HG02884 (cell line): Measurements from ENCODE around the gene HOXC9.

ENCODE experiments used
- ATAC-seq: cut with Tn5 transposase; IDR thresholded peaks from one replicate; pipeline ENCODE4 v1.9.1; 2021; ENCODE audit warnings: mild to moderate bottlenecking, moderate library complexity; ENCODE audit not compliant: unreplicated experiment

Gene HOXC9

DNA sequence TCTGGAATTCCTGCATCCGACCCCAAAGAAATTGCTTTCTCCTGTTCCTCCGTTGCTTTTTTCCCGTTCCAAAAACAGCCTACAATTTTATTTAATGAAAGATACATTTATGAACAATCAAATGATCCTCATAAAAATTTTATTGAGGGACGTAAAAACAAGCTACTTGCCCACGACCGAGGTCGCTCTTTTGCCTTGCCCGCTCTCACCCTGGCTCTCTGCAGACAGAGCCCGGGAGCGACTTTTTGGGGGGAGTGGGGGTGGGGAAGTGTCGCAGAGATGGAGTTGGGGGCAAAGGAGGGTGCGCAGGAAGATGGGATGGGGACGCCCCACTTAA is 1.1 kb upstream of the HOXC9 start:
- ATAC-seq: no peak

DNA sequence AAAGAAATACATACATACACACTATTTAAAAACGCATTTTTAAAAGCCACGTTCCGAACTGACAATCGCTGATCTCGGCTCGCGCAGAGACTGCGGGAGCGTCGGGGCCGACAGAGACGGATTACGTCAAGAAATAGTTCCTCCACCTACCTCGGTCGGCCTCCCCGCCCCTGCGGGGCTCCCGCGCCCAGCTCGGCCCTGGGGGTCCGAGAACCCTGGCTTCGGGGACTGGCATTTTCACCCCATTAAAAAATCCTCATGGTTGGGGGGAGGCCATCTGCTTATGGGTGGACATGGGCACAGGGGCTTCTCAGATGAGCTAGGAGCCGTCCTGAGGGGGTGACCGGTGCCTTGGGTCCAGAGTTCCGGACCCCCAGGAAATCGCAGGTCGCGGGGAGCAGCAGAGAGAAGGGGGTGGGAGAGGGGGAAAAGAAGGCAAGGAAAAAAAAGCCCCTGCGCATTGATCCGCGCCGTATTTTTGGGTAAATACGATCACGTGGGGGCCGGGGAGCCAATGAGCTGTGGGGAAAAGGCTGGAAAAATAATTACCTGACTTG is 324 bp upstream of the HOXC9 start:
- ATAC-seq: no peak

DNA sequence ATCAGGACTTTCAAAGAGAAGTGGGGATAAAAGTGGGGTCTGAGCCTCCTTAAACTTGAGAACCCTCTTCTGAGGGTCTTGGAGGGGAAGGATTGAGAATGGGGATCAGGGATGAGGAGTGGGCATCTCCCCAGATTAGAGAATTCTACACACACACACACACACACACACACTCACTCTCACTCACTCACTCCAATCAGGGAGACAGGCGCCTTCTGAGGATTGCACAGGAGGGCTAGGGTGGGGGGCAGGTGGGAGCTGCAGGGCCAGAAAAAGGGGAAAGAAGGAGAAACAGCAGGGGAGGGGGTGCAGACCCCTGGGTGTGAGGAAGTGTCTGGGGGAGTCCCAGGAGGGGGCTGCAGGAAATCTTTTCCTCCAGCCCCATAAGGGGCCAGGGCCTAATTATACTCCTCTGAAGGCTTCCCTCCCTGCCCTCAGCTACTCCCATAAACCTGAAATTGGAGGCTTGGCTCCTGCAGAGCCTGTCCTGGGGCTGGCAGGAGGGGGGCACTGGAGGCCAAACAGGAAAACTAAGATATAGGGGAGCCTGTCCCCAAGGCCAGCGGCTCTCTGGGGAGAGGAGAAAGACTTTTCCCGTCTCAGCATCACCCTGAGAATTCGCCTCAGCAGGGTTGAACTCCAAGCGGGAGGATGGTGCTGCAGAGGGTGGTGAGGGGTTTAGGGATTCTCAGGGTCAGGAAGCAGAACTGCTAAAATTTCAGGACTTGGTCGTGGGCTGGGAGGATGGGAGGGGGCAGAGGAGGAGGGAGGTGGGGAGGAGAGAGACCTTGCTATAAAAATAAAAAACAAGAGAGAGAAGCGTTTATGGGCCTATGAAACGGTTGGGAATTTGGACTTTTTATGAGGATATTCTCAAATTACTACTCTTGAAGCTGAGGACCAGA is 1.6 kb downstream of the HOXC9 start:
- no peak for ATAC-seq

DNA sequence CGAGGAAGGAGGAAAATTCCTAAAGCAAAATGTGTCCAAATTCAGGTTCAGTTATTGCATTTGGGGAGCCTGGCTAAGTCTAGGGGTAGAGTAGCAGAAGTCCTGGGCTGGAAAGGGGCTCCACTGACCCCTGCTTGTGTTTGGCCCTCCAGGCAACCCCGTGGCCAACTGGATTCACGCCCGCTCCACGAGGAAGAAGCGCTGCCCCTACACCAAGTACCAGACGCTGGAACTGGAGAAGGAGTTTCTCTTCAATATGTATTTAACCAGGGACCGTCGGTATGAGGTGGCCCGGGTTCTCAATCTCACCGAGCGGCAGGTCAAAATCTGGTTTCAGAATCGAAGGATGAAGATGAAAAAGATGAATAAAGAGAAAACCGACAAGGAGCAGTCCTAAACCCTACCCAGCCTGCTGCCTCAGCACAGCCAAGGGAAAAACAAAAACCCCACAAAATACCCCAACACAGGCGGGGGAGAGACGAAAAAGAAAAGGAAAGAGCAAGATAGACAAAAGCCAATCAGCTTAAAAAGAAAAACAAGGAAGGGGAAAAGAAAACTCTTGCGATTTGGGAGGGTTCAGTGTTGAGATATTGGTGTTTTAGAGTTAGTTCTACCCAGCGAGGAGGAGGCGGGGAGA is 2.4 kb downstream of the HOXC9 start:
- no peak for ATAC-seq

DNA sequence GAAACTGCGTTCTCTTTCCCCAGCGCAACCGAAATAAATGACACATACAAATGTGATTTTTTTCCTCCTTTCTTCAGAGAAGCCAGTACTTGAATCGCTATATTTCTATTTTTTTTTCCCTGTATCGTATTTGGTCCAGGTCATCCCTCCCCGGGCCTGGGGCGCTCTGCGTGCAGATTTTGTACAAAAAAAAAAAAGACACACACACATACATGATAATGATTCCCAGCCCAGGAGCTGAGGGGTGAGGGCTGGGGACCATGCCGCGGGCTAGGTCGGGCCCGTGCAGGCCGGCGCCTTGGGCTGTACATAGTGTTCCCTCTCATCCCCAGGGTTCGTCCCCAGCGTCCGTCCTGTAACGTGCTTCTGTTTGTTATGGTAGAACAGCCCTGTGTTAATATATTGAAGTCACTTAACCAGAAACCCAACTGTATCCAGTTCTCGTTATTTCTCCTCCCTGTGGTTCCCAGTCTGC is 3.0 kb downstream of the HOXC9 start:
- no peak for ATAC-seq

DNA sequence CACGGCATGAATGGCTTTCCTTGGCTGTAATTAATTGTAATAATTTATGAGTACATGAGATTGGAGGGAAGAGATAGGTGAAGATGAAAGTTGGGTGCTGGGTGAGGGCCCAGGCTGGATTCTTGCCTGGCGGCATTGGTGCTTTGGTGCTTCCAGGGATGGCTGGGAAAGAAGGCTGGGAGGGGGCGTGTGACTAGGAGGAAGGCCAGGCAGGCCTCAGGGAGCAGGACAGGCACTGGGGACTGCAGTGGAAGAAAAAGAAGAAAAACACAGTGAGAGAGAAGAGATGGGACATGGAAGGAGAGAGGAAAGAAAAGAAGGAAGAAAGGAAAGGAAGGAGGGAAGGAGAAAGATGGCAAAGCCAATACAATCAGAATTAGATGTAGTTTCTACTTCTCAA is 3.7 kb downstream of the HOXC9 start:
- ATAC-seq: no peak

DNA sequence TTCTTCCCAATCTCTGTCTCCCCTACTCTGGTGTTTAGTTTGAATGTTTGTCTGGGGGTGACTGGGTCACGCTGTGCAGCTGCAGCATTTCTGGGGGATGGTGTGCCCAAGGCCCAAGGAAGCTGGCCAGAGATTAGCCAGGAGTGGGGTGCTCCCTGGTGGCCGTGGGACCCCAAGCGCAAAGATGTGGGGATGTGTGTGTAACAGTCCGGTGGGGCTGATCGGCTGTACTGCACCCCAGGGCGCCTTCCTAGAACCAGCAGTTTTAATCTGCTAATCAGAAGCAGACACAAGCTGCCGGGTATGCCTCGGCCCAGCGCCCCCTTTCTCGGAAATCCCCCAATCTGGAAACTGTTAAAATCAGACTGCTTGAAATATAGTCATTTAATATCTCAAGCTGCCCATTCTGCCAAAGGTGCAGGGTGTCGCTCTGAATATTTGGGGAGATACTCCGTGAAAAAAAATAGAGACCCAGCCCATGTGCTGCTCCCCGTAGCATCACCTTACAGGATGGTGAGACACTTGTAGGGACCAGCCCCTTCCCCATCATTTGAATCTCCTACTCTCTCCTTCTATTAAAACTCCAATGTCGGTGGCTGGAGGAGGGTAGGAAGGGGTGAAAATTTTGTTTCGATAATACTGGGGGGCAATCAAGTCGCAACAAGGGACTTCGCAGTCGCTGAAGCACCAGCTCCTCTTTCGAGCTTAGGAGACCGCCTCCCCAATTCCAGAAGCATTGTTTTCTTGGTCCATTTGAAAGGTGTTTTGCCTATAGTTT is 4.3 kb downstream of the HOXC9 start:
- no peak for ATAC-seq

DNA sequence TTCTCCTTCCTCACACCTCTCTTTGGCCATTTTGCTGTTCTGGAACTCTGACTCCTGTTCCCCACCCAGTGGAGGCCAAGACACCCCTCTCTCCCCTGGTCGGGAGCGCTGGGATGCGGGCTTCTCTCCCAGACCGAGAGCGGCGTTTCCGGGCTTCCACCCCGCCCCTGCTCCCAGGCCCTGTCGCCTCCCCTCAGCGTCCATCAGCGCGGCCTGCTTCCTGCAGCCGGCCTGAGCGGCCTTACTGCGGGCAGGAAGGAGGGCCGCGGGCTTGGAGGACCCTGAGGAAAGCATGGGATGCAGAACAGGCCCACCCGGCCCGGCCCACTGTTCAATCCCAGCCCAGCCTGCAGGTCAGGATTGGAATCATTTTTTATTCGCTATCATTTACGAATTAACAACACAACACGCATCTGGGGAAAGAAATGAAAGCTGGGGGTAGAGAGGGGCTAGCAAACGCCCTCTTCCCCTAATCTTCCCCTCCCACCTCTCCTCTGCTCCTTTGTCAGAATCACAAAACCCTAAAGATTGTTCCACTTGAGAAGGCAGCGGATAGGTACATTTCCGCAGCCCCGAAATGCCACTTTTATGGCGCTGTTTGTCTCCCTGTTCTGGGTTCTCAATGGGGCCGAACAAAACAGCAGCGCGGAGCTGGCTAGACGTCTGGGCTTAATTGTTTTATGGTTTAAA is 5.0 kb downstream of the HOXC9 start:
- no peak for ATAC-seq

DNA sequence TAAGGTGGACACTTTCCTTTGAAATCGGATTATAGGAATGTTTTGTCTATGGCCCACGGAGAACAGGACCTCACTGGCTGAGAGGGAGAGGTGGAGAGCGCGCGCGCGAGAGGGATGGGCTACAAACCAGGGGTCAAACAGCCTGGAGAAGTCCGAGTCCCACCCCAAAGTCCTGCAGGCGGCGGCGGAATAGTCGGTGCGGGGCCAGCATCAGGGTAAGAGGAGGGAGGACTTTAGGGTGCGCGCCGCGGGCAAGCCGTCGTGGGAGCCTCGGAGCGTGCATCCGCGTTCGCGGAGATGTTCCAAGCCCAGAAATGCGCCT is 5.5 kb downstream of the HOXC9 start:
- ATAC-seq: no peak

DNA sequence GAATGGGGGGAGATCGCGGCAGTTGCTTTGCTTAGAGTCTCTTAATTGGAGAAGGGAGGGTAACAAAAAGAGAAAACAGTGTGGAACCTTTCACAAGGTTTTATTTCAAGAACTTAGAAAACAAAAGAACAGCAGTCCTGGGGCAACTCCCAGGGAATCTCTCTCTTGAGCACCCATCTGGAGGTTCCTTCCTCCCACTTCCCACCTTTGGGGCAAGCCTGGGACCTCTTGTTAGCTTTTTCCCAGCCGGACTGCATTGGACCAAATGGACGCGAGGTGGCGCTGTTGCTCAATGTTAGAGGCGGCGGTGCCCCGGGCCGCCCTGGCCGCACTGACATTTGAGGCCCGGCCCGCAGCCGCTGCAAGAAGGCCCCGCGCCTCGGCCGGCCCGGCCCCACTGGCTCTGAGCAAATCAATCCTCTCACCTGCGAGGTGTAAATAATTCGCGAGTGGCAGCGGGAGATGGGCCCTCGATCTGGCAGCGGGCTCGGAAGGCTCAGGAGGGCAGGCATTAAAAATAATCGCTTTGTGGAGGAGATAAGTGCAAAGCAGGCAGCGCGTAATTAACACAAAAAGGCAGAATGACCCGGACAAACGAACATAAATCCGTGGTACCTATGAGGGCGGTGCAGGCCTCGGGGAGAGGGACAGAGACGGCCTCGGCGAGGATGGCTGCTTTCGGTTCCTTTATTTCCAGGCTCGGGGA is 6.0 kb downstream of the HOXC9 start:
- ATAC-seq: no peak

DNA sequence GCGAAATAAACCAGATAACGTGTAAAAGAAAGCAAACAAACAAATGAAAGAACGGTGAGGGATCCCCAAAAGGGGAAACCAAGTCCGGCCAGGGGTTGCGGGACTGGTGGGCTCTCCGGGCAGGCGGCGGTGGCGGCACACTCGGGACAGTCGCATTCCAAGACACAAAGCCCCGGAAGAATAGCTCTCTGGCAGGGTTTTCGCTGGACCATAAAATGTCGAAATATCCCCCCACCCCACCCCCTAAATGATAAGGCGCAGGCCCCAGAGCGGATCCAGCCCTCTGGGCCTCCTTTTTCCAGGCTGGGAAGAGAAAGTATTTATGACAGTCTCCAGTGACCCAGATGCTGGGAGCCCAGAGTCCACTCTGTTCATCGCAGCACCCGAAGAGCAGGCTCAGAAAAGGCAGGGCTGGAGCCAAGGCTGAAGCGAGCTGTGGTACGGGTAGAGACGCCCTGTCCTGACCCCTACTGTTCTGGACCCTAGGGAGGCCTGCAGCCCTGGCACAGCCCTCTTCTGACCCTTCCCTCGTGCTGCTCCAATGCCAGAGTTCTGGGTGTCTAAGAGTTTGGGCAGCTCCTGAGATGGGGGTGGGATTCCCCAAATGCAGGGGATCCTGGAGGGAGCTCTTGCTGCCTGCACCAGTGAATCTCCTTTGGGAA is 6.7 kb downstream of the HOXC9 start:
- no peak for ATAC-seq

DNA sequence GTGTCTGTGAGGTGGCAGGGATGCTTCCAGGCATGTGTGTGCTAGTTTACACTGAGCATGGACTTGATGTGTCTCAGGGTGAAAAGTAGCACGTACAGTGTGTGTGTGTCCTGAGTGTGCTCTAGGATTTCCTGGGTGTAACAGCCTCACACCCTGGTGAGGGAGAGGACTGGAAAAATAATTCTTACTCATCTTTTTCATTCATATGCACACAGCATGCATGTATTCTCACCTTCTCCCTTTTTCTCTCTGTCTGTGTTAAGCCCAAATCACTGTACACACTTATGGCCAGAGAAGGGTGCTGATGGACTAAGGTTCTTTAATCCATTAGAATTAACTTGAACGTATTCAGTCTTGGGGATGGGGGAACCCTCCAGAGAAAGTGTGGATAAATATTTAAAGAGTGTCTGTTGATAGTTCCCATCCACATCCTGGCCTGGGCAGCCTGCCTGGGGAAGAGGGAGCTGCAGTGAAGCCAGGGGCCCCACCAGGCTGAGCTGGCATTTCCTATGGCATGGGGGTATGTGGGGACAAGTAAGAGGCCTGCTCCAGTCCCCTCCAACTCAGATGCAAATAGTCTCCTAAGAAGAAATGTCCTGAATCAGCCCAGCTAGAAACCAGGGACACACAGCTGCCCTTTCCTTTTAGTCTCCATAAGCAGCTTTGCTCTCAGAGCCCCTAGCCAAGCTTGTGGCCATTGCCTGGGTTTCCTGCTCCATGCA is 7.7 kb downstream of the HOXC9 start:
- no peak for ATAC-seq

DNA sequence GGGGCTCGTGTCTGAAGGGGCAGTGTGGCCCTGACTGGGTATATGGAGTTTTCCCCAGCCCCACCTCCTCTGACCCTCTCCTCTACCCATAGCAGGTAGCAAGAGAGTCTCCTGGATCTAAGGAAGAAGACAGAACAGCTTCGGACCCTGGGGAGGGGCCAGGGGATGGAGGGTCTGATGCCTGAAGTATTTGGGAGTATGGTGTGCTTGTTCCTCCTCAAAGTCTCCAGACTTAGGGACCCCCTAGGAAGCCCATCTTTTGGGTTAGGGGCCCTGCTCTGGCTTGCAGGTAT is 8.2 kb downstream of the HOXC9 start:
- no peak for ATAC-seq

DNA sequence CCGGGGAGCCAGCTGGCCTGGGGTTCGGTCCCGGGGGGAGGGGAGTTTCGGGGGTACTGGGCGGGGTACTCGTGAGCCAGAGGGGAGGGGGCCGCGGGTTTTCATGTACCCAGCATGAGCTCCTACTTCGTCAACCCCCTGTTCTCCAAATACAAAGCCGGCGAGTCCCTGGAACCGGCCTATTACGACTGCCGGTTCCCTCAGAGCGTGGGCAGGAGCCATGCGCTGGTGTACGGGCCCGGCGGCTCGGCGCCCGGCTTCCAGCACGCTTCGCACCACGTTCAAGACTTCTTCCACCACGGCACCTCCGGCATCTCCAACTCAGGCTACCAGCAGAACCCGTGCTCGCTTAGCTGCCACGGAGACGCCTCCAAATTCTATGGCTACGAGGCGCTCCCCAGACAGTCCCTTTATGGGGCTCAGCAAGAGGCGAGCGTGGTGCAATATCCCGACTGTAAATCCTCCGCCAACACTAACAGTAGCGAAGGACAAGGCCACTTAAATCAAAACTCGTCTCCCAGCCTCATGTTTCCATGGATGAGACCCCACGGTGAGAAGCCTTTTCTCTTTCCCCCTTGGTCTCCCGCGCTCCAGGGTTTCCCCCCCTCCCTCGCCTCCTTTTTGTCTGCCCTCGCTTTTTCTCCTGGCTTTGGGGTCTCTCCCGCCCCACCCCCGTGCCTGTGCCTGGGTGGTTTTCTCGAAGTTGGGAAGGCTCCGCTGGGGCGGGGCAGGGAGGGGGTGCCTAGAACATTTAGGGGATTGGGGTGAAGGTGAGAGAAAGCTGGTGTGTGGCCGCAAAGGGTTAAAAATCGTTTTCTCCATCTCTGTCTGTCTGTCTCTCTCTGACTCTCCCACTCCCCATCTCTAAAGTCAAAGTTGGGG is 9.5 kb downstream of the HOXC9 start:
- ATAC-seq: no peak

DNA sequence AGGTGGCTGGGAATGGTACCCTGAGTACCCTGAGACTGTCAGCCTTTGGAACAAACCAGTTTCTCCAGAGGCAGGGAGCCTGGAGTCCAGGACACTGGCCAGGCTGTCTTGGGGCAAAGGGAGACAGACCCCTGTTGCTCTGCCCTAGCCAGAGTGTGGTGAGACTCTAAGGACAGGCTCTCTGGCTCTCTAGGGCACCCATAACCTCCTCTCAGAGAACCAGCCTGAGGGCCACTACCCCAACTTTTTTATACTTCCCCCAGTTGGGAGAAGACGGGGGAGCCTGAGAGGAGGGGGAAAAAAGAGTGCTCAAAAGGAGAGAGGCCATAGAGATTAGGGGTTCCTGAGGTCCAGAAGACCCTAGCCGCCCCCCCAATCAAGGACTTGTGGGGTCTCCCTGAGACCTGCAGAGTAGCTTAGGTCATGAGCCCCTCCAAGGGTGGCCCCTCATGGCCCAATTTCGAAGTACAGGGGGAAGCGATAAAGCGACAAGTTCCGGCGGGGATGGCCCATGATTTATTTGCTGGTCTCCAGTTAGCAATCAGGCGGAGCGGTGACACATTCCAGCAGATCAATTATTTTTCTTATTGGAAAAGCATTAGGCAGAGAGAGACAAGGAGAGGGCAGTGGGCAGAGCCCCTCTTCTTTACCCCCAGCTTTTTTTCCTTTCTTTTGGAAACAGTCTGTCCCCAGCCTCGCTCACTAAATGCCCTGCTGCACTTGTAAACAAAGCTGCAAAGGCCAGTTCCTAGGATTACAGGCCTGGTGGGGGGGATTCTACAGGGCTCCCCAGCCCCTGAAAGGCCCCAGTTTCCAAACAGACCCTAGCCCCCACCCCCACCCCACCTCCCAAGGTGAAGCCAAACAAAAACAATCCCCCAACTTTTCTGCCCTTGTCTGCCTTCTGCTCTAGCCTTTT is 10.4 kb downstream of the HOXC9 start:
- ATAC-seq: no peak

DNA sequence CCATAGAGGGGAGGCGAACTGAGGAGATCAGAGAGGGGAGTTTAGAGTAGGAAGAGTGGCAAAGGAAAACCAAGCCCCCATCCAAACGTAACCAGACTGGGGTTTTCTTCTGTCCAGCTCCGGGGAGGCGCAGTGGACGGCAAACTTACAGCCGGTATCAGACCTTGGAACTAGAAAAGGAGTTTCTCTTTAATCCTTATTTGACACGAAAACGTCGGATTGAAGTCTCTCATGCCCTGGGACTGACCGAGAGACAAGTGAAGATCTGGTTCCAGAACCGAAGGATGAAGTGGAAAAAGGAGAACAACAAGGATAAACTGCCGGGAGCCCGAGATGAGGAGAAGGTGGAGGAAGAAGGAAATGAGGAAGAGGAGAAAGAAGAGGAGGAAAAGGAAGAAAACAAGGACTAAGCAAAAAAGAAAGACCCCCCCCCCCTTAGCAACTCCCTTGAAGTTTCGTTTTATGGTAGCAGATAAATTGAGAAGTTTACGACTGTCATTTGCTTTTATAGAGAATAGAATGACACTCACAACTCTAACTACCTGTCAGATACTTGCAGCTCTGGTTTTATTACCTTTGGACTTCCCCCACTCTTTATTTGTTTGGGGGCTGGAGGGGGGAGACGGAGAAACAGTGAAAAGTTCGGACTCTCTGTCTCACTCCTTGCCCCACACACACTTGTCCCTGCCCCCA is 11.2 kb downstream of the HOXC9 start:
- ATAC-seq: no peak
